Measurements from ENCODE around the gene PSME1.

DNA sequence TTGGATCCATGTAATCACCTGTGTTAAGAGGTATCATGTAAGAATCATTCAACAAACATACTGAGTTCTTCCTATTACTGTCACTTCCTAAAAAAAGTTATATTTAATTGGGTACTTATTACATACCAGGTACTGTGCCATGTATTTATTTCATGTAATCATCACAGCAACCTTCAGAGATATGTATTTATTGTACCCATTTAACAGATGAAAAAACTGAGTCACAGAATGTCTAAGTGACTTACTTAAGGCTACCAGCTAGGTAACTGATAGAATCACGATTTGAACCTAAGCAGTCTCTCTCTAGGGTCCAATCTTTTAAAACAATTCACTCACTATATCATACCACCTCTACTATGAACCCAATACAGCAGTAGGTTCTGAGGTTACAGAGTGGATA lies 8.5 kb downstream of the PSME1 start:
- TF ChIP-seq, protein P1, sequence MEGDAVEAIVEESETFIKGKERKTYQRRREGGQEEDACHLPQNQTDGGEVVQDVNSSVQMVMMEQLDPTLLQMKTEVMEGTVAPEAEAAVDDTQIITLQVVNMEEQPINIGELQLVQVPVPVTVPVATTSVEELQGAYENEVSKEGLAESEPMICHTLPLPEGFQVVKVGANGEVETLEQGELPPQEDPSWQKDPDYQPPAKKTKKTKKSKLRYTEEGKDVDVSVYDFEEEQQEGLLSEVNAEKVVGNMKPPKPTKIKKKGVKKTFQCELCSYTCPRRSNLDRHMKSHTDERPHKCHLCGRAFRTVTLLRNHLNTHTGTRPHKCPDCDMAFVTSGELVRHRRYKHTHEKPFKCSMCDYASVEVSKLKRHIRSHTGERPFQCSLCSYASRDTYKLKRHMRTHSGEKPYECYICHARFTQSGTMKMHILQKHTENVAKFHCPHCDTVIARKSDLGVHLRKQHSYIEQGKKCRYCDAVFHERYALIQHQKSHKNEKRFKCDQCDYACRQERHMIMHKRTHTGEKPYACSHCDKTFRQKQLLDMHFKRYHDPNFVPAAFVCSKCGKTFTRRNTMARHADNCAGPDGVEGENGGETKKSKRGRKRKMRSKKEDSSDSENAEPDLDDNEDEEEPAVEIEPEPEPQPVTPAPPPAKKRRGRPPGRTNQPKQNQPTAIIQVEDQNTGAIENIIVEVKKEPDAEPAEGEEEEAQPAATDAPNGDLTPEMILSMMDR (IDR thresholded peaks at IDR 0.05), result no peak
- TF ChIP-seq POLR2A (IDR thresholded peaks at IDR 0.05), result no peak
